Panc1 (cell line): Measurements from ENCODE around the gene COL6A1. TPM values are rescaled to one million over a fixed set of nuclear protein-coding genes. Genes with fewer than 3 reads are reported as not detected.

Experiments used
- ATAC-seq: fragments of 200-7000 bp; cut with Tn5 transposase; 2 replicates; pipeline ENCODE4 v1.9.1; 2020; ENCODE audit warnings: mild to moderate bottlenecking, moderate library complexity
- BruUV-seq: library from RNA; stranded (reverse); fragments of 400-500 nt; replicated peaks from 2 replicates; lab custom pipeline; 2021; lab: Mats Ljungman, UMichigan
- CTCF ChIA-PET: fragments of 300-600 bp; sonication (Branson Sonifier 250); formaldehyde crosslinking; loops from one replicate; lab custom pipeline; 2022; ENCODE audit warnings: antibody characterized with exemption; lab: Charles Lee
- POLR2A ChIA-PET: fragments of 300-600 bp; sonication (Branson Sonifier 250); formaldehyde crosslinking; loops from one replicate; lab custom pipeline; 2022; ENCODE audit warnings: antibody characterized with exemption; lab: Charles Lee
- DNase-seq: peaks from one replicate; pipeline ENCODE4 v3.0.0-alpha.2; 2010; ENCODE audit warnings: low read depth, low spot score
- H3K27ac ChIP-seq: 2 replicates; pipeline ENCODE4 v1.5.1; 2011; ENCODE audit warnings: mild to moderate bottlenecking, low read length, inconsistent platforms
- H3K27me3 ChIP-seq: fragments of 200-500 bp; sonication (Bioruptor generic); 2 replicates; pipeline ENCODE4 v1.6.0; 2014; ENCODE audit warnings: low read length, inconsistent platforms; ENCODE audit not compliant: control insufficient read depth, insufficient read depth
- H3K36me3 ChIP-seq: fragments of 200-500 bp; sonication (Bioruptor generic); 2 replicates; pipeline ENCODE4 v1.5.1; 2014; ENCODE audit warnings: inconsistent platforms, mild to moderate bottlenecking, low read length, moderate library complexity; ENCODE audit not compliant: control insufficient read depth, insufficient read depth
- H3K4me1 ChIP-seq: 2 replicates; pipeline ENCODE4 v1.5.1; 2011; ENCODE audit warnings: inconsistent platforms, mild to moderate bottlenecking, low read length, moderate library complexity; ENCODE audit not compliant: control insufficient read depth, insufficient read depth
- H3K4me3 ChIP-seq, 2 experiments: 2 replicates each; pipeline ENCODE4 v1.5.1; 2011 to 2012; ENCODE audit warnings: low read depth in 2 of 2, low read length in 2 of 2, mild to moderate bottlenecking in 2 of 2, inconsistent platforms in 1 of 2, moderate library complexity in 1 of 2
- H3K9me3 ChIP-seq: fragments of 200-500 bp; sonication (Bioruptor generic); 2 replicates; pipeline ENCODE4 v1.5.1; 2014; ENCODE audit warnings: low read depth, mild to moderate bottlenecking, inconsistent platforms, low read length, moderate library complexity; ENCODE audit not compliant: control insufficient read depth, insufficient read depth
- CTCF ChIP-seq: fragments of 450-650 bp; IDR thresholded peaks from 2 replicates; pipeline ENCODE4 v1.5.1; 2017; ENCODE audit warnings: mild to moderate bottlenecking
- POLR2AphosphoS5 ChIP-seq: IDR thresholded peaks from 2 replicates; pipeline ENCODE4 v1.6.1; 2012; ENCODE audit warnings: mild to moderate bottlenecking, low read depth, low read length, moderate library complexity
- REST ChIP-seq, 2 experiments: IDR thresholded peaks; 2 replicates each; pipeline ENCODE4 v1.6.1; 2011 to 2012; ENCODE audit warnings: low read depth in 2 of 2, control low read depth in 1 of 2, low read length in 1 of 2, mild to moderate bottlenecking in 1 of 2, moderate library complexity in 1 of 2; ENCODE audit not compliant: insufficient read depth in 1 of 2
- SIN3A ChIP-seq: IDR thresholded peaks from 2 replicates; pipeline ENCODE4 v1.6.1; 2012; ENCODE audit warnings: low read depth, mild to moderate bottlenecking, low read length, moderate library complexity, borderline replicate concordance; ENCODE audit not compliant: insufficient read depth
- TCF7L2 ChIP-seq: IDR thresholded peaks from 2 replicates; pipeline ENCODE4 v1.6.1; 2011; ENCODE audit warnings: mild to moderate bottlenecking, low read depth, low read length, inconsistent platforms
- in situ Hi-C: cut with HindIII; loops from 2 replicates; pipeline ENCODE4 v1.10.0; 2016; ENCODE audit warnings: low sequenced_read_pairs, low pct_unique_long_range_greater_than_20kb
- intact Hi-C: fragments of 100-400 bp; cut with micrococcal nuclease; formaldehyde crosslinking; loops from one replicate; pipeline ENCODE4 v1.10.0; 2022; ENCODE audit not compliant: unreplicated experiment
- total RNA-seq: library from RNA; stranded (reverse); gene quantifications from one replicate; pipeline ENCODE4 v1.2.1, GENCODE V29; 2021; ENCODE audit not compliant: unreplicated experiment

Gene COL6A1
- total RNA-seq, 1 experiment from 2014 or later: 34.2 TPM

GRCh38 chr21:45945066-45945867 lies 36.3 kb upstream of the COL6A1 start:
- intact Hi-C loops: no loop called here
- no peak overlapping the region for H3K4me3 ChIP-seq
- BruUV-seq: no TSS peak
- in situ Hi-C loops: no loop called here
- H3K4me1 ChIP-seq: no peaks in the 10 kb centered on the region
- no peak for TF ChIP-seq CTCF
- TF ChIP-seq SIN3A: no peak
- no peak for TF ChIP-seq POLR2AphosphoS5
- TF ChIP-seq REST (IDR thresholded peaks at IDR 0.05; ENCODE audit: insufficient read depth in 1 of 2, low read depth in 2 of 2, low read length in 1 of 2): no peak
- no peak for TF ChIP-seq TCF7L2
- DNase-seq (no peak), ATAC-seq (no peak)
- no peaks in the 10 kb centered on the region for H3K27me3 ChIP-seq
- no peaks in the 10 kb centered on the region for H3K9me3 ChIP-seq
- ChIA-PET CTCF (no interaction called here), POLR2A (no interaction called here)
- H3K27ac ChIP-seq: no peak overlapping the region
- no peaks in the 10 kb centered on the region for H3K36me3 ChIP-seq

- no peaks in the 10 kb centered on the region for H3K27me3 ChIP-seq
- no peak overlapping the region for H3K4me3 ChIP-seq
- H3K36me3 ChIP-seq: no peaks in the 10 kb centered on the region
- no peak for DNase-seq
- intact Hi-C loops (no loop called here), in situ Hi-C loops (no loop called here)
- TF ChIP-seq TCF7L2 (no peak), SIN3A (no peak), REST (IDR thresholded peaks at IDR 0.05; ENCODE audit: insufficient read depth in 1 of 2, low read depth in 2 of 2, low read length in 1 of 2) (no peak)
- POLR2A ChIA-PET: no interaction called here
- ATAC-seq: no peak
- no TSS peak for BruUV-seq
- H3K27ac ChIP-seq: no peak overlapping the region
- H3K9me3 ChIP-seq: no peaks in the 10 kb centered on the region
- CTCF ChIA-PET: no interaction called here
- H3K4me1 ChIP-seq: no peaks in the 10 kb centered on the region
These were observed 35.7 kb upstream of the COL6A1 start for GRCh38 chr21:45945868-45946210.
